ENCODE measurements around the gene KLHL7.
"Not testable (repeated sequence)": the region's sequence is repeated elsewhere in the genome, so short reads cannot be mapped to it uniquely, and the experiment has no call there.

Gene KLHL7

DNA sequence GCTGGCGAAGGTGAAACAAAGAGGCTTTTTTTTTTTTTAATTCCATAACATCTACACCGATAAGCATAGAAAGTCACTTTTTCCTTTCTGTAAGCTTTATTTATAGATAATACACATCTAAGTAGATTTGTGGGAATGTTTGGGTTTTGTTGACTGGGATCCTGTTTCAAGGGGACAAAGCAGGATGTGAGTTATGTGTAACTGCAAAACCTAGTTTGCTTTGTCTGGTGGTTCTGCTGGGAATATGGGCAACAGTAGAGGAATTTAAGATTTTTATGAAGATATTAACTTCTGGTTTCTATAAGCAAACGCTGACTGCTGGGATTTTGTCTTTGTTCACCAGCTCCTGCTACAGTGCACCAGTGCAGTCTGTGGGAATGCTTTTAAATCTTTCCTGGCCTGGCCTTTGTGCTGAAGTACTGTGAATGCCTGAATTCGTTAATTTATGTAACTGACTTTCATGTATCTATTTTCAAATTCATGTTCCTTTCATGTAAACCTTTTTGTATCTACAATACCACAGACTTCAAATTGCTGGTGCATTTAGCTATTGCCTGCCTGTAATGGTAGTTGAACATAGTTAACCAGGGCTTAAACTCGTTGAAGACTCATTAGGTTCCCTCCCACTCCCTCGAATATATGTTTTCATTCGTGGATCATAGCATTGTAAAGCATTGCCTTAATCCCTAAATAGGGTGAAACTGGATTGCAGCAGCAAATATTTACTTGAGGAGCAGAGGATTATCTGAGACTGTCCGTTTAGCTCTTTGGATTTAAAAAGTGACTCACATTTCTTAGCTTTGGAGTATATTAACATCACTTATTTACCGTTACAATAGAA, 1.5 kb downstream of the KLHL7 start:
- DNase-seq (ENCODE audit: low read depth in 2 of 2): no peak

DNA sequence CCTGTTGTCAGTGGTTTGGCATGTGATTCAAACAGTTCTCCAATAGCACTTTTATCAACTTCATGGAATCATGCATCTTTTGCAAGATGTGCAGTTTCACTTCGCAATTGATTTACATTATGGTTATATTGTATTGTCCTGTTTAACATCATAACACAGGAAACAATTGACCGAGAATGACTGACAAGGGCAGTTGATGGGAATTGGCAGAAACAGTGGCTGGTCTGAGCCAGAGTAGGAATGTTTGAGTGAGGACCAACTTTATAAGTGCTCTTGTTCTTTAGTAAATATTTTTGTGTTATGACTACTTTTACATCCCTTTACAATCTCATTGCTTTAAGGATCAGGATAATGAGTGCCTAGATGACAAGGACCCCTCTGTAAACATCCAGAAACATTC, 2.2 kb downstream of the KLHL7 start:
- DNase-seq (ENCODE audit: low read depth in 2 of 2): no peak

DNA sequence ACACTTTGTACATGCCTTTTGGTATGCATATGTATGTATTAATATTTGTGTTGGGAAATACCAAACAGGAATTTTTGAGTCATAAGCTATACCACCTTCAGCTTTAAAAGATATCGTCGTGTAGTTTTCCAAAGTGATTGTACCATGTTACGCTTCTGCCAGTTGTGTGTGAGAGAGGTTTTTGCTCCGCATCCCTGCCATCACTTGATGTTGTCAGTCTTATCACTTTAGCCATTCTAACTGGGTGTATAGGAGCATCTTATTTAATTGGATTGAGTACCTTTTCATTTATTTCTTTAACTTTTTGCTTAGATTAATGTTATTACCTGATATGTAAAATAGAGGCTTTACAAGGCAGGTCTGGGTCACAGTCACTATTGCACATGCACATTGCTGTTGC, 3.4 kb downstream of the KLHL7 start:
- no peak for DNase-seq (ENCODE audit: low read depth in 2 of 2)

- no peak for DNase-seq (ENCODE audit: low read depth in 2 of 2)
Measured at GRCh38 chr7:23109470-23109869, 3.9 kb downstream of the KLHL7 start.

DNA sequence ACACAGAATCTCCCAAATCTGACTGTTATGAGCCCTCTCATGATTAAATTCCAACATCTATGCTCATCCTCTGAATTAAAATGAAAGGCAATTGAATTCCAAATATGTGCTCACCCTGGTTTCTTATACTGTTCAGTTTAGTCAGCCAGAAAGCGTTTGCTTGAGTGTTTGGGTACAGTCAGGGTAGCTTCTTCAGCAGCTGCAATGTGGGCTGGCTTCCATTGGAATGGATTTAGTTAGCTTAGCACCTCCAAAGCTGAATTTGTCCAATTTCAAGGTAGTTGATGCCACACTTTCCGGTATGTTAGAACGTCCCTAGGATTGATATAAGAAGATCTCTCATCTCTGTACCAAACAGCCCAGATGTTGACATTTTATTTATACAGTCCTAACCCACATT, 9.3 kb downstream of the KLHL7 start:
- no peak for DNase-seq (ENCODE audit: low read depth in 2 of 2)

DNA sequence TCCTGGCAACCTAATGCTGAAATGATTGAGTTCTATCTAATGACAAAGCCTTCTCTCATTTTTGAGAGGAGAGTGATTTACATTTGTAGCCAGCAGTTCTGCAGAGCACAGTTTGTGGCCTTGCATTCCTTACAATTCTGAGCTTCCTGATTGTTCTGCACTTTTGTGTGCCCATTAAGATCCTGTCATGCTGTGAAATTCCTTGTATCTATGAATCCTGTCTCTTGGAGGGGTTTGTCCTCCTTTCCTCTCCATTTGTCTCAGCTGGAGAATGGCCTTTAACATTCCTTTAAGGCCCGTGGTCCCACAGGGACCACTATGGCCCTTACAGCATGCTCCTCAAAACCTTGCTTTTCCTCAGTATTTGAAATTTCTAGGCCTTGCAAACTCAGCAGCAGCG, 10.4 kb downstream of the KLHL7 start:
- DNase-seq (ENCODE audit: low read depth in 2 of 2): no peak

DNA sequence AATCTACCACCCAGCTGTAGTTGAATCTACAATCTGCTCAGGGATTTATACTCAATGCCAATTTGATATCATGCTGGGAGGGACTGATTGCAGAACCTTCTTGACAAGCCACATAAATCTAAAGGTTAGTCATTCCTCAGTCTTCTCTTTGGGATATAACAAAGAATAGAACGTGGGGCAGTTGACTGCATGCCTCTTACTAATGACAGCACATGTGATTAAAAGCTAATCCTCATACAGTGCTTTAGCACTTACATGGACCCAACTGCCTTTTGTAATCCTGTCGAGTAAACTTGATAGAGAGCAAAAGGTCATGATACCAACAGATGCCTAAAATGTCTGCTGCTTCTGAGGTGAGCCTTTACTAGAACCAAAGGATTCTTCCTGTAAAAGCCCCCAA, 12.3 kb downstream of the KLHL7 start:
- no peak for DNase-seq (ENCODE audit: low read depth in 2 of 2)

DNA sequence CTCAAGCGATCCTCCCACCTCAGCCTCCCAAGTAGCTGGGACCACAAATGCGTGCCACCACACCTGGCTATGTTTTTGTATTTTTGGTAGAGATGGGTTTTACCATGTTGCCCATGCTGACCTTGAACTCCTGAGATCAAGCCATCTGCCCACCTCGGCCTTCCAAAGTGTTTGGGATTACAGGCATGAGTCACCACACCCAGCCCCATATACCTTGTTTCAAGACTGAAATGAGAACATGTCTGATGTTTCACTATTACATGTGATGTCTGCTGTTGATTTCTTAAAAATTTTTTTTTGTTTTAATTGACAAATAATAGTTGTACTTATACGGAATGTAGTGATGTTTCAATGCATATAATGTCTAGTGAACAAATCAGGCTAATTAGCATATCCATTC, 14.5 kb downstream of the KLHL7 start:
- DNase-seq (ENCODE audit: low read depth in 2 of 2): no peak

DNA sequence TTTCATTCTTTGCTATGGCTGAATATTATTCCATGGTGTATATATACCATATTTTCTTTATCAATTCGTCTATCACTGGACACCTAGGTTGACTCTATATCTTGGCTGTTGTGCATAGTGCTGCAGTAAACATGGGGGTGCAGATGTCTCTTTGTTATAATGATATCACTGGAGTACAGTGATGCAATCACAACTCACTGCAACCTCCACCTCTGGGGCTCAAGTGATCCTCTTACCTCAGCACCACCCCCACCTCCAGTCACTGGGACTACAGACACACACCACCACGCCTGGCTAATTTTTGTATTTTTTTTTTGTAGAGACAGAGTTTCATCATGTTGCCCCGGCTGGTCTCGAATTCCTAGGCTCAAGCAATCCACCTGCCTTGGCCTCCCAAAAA, 15.6 kb downstream of the KLHL7 start:
- DNase-seq (ENCODE audit: low read depth in 2 of 2): no peak

- DNase-seq (ENCODE audit: low read depth in 2 of 2): no peak
Measured at GRCh38 chr7:23123007-23123406, 17.4 kb downstream of the KLHL7 start.

DNA sequence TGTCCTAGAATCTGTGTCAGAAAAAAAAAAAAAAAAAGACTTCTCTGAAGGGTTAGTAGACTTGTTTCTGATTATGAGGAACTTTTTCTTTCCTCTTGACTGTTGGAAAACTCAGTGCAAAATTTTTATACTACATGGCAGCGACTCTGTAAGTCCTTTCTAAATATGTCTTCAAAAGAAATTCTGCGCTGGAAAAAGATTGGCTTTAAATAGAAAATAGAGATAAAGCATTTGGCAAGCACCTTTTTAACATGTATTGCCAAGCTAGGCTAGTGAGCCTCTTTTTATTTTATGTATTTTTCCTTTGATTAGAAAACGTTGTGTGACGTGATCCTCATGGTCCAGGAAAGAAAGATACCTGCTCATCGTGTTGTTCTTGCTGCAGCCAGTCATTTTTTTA, 17.9 kb downstream of the KLHL7 start:
- DNase-seq (ENCODE audit: low read depth in 2 of 2): no peak

- DNase-seq (ENCODE audit: low read depth in 2 of 2): no peak
Measured at GRCh38 chr7:23129036-23129435, 23.5 kb downstream of the KLHL7 start.

- DNase-seq (ENCODE audit: low read depth in 2 of 2): not testable (repeated sequence)
Measured at GRCh38 chr7:23131799-23132198, 26.2 kb downstream of the KLHL7 start.

DNA sequence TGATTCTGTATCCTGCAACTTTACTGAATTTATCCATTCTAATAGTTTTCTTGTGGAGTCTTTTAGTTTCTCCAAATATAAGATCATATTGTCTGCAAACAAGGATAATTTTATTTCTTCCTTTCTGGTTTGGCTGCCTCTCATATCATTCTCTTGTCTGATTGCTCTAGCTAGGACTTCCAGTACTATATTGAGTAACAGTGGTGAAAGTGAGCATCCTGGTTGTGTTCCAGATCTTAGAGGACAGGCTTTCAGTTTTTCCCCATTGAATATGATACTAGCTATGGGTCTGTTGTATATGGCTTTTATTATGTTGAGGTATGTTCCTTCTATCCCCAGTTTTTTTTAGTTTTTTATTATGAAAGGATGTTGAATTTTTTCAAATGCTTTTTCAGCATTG, 28.2 kb downstream of the KLHL7 start:
- DNase-seq (ENCODE audit: low read depth in 2 of 2): no peak

GRCh38 chr7:23135755-23136154, 30.2 kb downstream of the KLHL7 start:
- no peak for DNase-seq (ENCODE audit: low read depth in 2 of 2)

GRCh38 chr7:23136216-23136615, 30.6 kb downstream of the KLHL7 start:
- DNase-seq (ENCODE audit: low read depth in 2 of 2): no peak

- DNase-seq (ENCODE audit: low read depth in 2 of 2): no peak
Measured at GRCh38 chr7:23157679-23158078, 52.1 kb downstream of the KLHL7 start.

DNA sequence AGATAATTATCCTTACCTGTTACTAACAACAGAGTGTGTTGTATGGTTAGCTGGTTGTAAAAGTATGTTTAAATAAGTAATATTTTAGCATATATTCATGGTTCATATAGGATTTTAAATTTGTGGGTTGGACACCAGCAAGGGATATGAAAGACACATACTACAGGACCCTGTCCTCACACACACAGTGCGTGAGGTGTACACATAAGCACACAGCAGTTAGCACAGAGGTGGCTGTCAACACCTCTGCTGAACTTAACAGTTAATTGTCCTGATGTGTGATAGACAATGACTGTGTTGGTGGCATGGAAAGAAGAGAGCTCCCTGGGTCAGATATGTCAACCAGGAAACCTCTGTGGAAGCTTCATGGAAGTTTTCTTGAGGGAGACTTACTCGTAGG, 53.0 kb downstream of the KLHL7 start:
- DNase-seq (ENCODE audit: low read depth in 2 of 2): no peak

GRCh38 chr7:23161482-23161881, 55.9 kb downstream of the KLHL7 start:
- DNase-seq (ENCODE audit: low read depth in 2 of 2): no peak

GRCh38 chr7:23164846-23165245, 59.3 kb downstream of the KLHL7 start:
- no peak for DNase-seq (ENCODE audit: low read depth in 2 of 2)

GRCh38 chr7:23165316-23165715, 59.7 kb downstream of the KLHL7 start:
- no peak for DNase-seq (ENCODE audit: low read depth in 2 of 2)

- DNase-seq (ENCODE audit: low read depth in 2 of 2): no peak
Measured at GRCh38 chr7:23167691-23168090, 62.1 kb downstream of the KLHL7 start.

DNA sequence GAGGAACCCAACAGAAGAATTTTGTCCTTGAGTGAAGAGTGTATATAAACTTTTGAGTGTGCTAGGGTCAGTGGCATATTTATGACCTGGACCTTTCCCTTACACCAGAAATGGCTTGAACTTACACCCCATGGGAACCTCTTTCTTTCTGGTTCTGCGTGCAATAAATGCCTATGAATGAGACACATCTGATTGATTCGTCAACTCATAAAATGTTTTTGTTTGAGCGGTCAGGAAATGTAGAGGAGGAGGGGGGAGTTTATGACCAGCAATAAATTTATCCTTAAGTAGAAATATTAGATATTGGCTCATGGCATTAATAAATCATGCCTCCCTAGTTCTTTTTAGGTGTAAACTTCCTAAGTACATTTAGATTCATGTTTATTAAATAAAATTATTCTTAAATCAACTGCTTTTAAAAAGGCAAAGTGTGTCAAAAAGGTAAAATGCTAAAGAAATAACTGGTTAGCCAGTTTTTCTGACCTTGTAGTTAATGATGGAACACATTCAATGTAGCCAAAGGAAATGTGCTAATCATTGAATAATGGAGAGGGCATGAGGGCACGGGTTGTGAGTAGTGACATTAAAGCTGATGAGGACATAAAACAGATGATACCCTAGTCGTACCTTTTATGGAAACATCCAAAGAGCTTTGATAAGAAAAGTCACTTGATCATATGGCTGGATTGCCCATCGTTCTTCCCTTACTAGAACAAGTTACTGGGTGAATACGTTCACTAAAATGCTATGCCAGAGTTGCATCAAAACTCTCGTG, 62.7 kb downstream of the KLHL7 start:
- no peak for DNase-seq (ENCODE audit: low read depth in 2 of 2)

Data from stimulated activated CD8-positive, alpha-beta memory T cell treated with anti-CD3 and anti-CD28 coated beads, Interleukin-2, amount 100 ng/mL, for 48 hours (primary cell).